AG10803 (cell line): ENCODE data around the gene FGB.

Experiments
- DNase-seq: peaks from one replicate; pipeline ENCODE4 v3.0.0; 2010; ENCODE audit warnings: low read depth
- H3K4me3 ChIP-seq: 2 replicates; pipeline ENCODE4 v1.5.1; 2011; ENCODE audit warnings: mild to moderate bottlenecking, low read length, control low read depth
- CTCF ChIP-seq: conservative IDR thresholded peaks from 2 replicates; pipeline ENCODE4 v1.5.1; 2011; ENCODE audit warnings: mild to moderate bottlenecking, low read length, control low read depth, inconsistent platforms

The FGB gene

GRCh38 chr4:154578919-154579318 is 16.1 kb downstream of the FGB start:
- no peak for TF ChIP-seq CTCF
- no peak for DNase-seq
- H3K4me3 ChIP-seq = no peak overlapping the region

GRCh38 chr4:154579927-154580326 is 17.1 kb downstream of the FGB start:
- DNase-seq = no peak
- no peak overlapping the region for H3K4me3 ChIP-seq
- TF ChIP-seq CTCF = no peak

- no peak for DNase-seq
- no peak for TF ChIP-seq CTCF
- H3K4me3 ChIP-seq = no peak overlapping the region
These were observed 19.9 kb downstream of the FGB start for GRCh38 chr4:154582723-154583122.

- DNase-seq = no peak
- no peak for TF ChIP-seq CTCF
- H3K4me3 ChIP-seq = no peak overlapping the region
These were observed 20.4 kb downstream of the FGB start for GRCh38 chr4:154583230-154583629.

GRCh38 chr4:154583677-154584076 is 20.9 kb downstream of the FGB start:
- no peak overlapping the region for H3K4me3 ChIP-seq
- no peak for DNase-seq
- TF ChIP-seq CTCF = no peak

GRCh38 chr4:154584259-154584658 is 21.4 kb downstream of the FGB start:
- no peak for TF ChIP-seq CTCF
- DNase-seq = no peak
- no peak overlapping the region for H3K4me3 ChIP-seq

GRCh38 chr4:154585369-154586018 is 22.7 kb downstream of the FGB start:
- no peak for TF ChIP-seq CTCF
- H3K4me3 ChIP-seq = no peak overlapping the region
- DNase-seq = no peak
